OCI-M1 (cell line): ENCODE measurements around the gene ANKRD40.
"Not testable (repeated sequence)": the region's sequence is repeated elsewhere in the genome, so short reads cannot be mapped to it uniquely, and the experiment has no call there.

Experiments used
- DNase-seq: peaks from one replicate; lab custom pipeline; 2025; lab: John Stamatoyannopoulos, UW

The ANKRD40 gene

GRCh38 chr17:50707289-50708049 lies at the start of gene ANKRD40:
Gene ANKRD40, minus strand, starts transcription at chr17:50707914. Its CDS starts 260 bp downstream, at chr17:50707654.
- DNase-seq, result peak; percentile 96

- no peak for DNase-seq
Measured at GRCh38 chr17:50754521-50754920, 46.8 kb upstream of the ANKRD40 start.

- DNase-seq, result no peak
Measured at GRCh38 chr17:50749245-50749644, 41.5 kb upstream of the ANKRD40 start.

GRCh38 chr17:50745631-50746030 lies 37.9 kb upstream of the ANKRD40 start:
- no peak for DNase-seq

- no peak for DNase-seq
Measured at GRCh38 chr17:50739098-50739497, 31.4 kb upstream of the ANKRD40 start.

- no peak for DNase-seq
Measured at GRCh38 chr17:50737118-50737698, 29.5 kb upstream of the ANKRD40 start.

- DNase-seq, result no peak
Measured at GRCh38 chr17:50735287-50735686, 27.6 kb upstream of the ANKRD40 start.

- DNase-seq, result peak; percentile 87
Measured at GRCh38 chr17:50731575-50732460, 24.1 kb upstream of the ANKRD40 start.

GRCh38 chr17:50728881-50729765 lies 21.4 kb upstream of the ANKRD40 start:
- no peak for DNase-seq

GRCh38 chr17:50728112-50728429 lies 20.4 kb upstream of the ANKRD40 start:
- DNase-seq, result no peak

GRCh38 chr17:50725769-50726655 lies 18.3 kb upstream of the ANKRD40 start:
- no peak for DNase-seq

- DNase-seq, result not testable (repeated sequence)
Measured at GRCh38 chr17:50724622-50725021, 16.9 kb upstream of the ANKRD40 start.

- DNase-seq, result no peak
Measured at GRCh38 chr17:50722746-50723145, 15.0 kb upstream of the ANKRD40 start.

GRCh38 chr17:50721194-50722010 lies 13.7 kb upstream of the ANKRD40 start:
- peak; percentile 65 for DNase-seq

GRCh38 chr17:50719924-50720794 lies 12.4 kb upstream of the ANKRD40 start:
- no peak for DNase-seq

- DNase-seq, result peak; percentile 95
Measured at GRCh38 chr17:50719144-50719923, 11.6 kb upstream of the ANKRD40 start, which contains the start of gene LUC7L3. Gene LUC7L3, plus strand, starts transcription at chr17:50719603. Its CDS starts 130 bp downstream, at chr17:50719733.

GRCh38 chr17:50715471-50715870 lies 7.8 kb upstream of the ANKRD40 start:
- DNase-seq, result no peak

GRCh38 chr17:50712641-50713040 lies 4.9 kb upstream of the ANKRD40 start:
- no peak for DNase-seq
